NCI-H2227 treated with DMSO at 0.1 percent for 48 hours (cell line): ENCODE data around the gene PSME4.
"Not testable (repeated sequence)": the region's sequence is repeated elsewhere in the genome, so short reads cannot be mapped to it uniquely, and the experiment has no call there.

Source experiments
- DNase-seq: peaks from one replicate; lab custom pipeline; 2025; lab: John Stamatoyannopoulos, UW

Gene PSME4

GRCh38 chr2:53842891-53843290 lies 127.9 kb downstream of the PSME4 start:
- DNase-seq = no peak

GRCh38 chr2:53841651-53842050 lies 129.1 kb downstream of the PSME4 start:
- not testable (repeated sequence) for DNase-seq

GRCh38 chr2:53840580-53840979 lies 130.2 kb downstream of the PSME4 start:
- no peak for DNase-seq

GRCh38 chr2:53829980-53830290 lies 140.9 kb downstream of the PSME4 start:
- not testable (repeated sequence) for DNase-seq

GRCh38 chr2:53829273-53829979 lies 141.4 kb downstream of the PSME4 start:
- no peak for DNase-seq

- no peak for DNase-seq
Measured at GRCh38 chr2:53828331-53828730, 142.5 kb downstream of the PSME4 start.

- no peak for DNase-seq
Measured at GRCh38 chr2:53827398-53828175, 143.2 kb downstream of the PSME4 start.

- DNase-seq = no peak
Measured at GRCh38 chr2:53826587-53827397, 144.0 kb downstream of the PSME4 start.

- DNase-seq = no peak
Measured at GRCh38 chr2:53826030-53826410, 144.8 kb downstream of the PSME4 start.

GRCh38 chr2:53823639-53824038 lies 147.2 kb downstream of the PSME4 start:
- DNase-seq = not testable (repeated sequence)

- DNase-seq = no peak
Measured at GRCh38 chr2:53821810-53822209, 149.0 kb downstream of the PSME4 start.

GRCh38 chr2:53820711-53821110 lies 150.1 kb downstream of the PSME4 start:
- no peak for DNase-seq

GRCh38 chr2:53820048-53820447 lies 150.7 kb downstream of the PSME4 start:
- no peak for DNase-seq

- DNase-seq = no peak
Measured at GRCh38 chr2:53819634-53820033, 151.2 kb downstream of the PSME4 start.

- DNase-seq = no peak
Measured at GRCh38 chr2:53818854-53819435, 151.8 kb downstream of the PSME4 start.
